K562 (cell line): Measurements from ENCODE around the gene NLRP12. TPM values are rescaled to one million over a fixed set of nuclear protein-coding genes. Genes with fewer than 3 reads are reported as not detected.

Source experiments
- DLX4 ChIP-seq: fragments of 250-450 bp; sonication (Bioruptor Pico); IDR thresholded peaks from 2 replicates; pipeline ENCODE4 v1.6.1; 2021; ENCODE audit warnings: mild to moderate bottlenecking
- EGR1 ChIP-seq: fragments of 450-650 bp; conservative IDR thresholded peaks from 2 replicates; pipeline ENCODE4 v1.6.1; 2017; ENCODE audit warnings: mild to moderate bottlenecking
- FOXJ2 ChIP-seq: fragments of 200-800 bp; sonication (Bioruptor generic); IDR thresholded peaks from 2 replicates; pipeline ENCODE4 v1.6.1; 2016; ENCODE audit warnings: missing genetic modification characterization, missing compliant biosample characterization
- HLTF ChIP-seq: fragments of 450-650 bp; IDR thresholded peaks from 2 replicates; pipeline ENCODE4 v1.6.1; 2016
- JUN ChIP-seq, 2 experiments: sonication (generic) in 1 of 2; formaldehyde crosslinking in 1 of 2; IDR thresholded peaks; 2 replicates each; pipeline versions ENCODE4 v1.6.1 to v1.8.0; 2012 to 2022; ENCODE audit warnings: borderline replicate concordance in 2 of 2, mild to moderate bottlenecking in 2 of 2, improper control_type of control experiment in 1 of 2, low read depth in 1 of 2, low read length in 1 of 2, missing genetic modification reagents in 1 of 2
- NR0B1 ChIP-seq: fragments of 450-650 bp; IDR thresholded peaks from one replicate; pipeline ENCODE4 v1.6.1; 2018; ENCODE audit warnings: mild to moderate bottlenecking, moderate library complexity; ENCODE audit not compliant: partially characterized antibody
- RREB1 ChIP-seq: fragments of 250-450 bp; sonication (Bioruptor Pico); IDR thresholded peaks from 2 replicates; pipeline ENCODE4 v1.4.0; 2020
- TCFL5 ChIP-seq: fragments of 250-450 bp; sonication (Bioruptor Pico); conservative IDR thresholded peaks from 2 replicates; pipeline ENCODE4 v1.6.1; 2021; ENCODE audit warnings: mild to moderate bottlenecking, moderate library complexity, matching md5 sums
- ZBED1 ChIP-seq: IDR thresholded peaks from 2 replicates; pipeline ENCODE4 v1.6.1; 2014
- ZBTB34 ChIP-seq: fragments of 250-450 bp; sonication (Bioruptor Pico); IDR thresholded peaks from 2 replicates; pipeline ENCODE4 v1.8.0; 2021; ENCODE audit warnings: mild to moderate bottlenecking, moderate library complexity
- ZBTB43 ChIP-seq: sonication (generic); formaldehyde crosslinking; IDR thresholded peaks from 2 replicates; pipeline ENCODE4 v1.8.0; 2023; ENCODE audit warnings: mild to moderate bottlenecking, missing genetic modification reagents
- ZNF124 ChIP-seq: sonication (generic); formaldehyde crosslinking; IDR thresholded peaks from 2 replicates; pipeline ENCODE4 v1.8.1; 2022; ENCODE audit warnings: missing genetic modification reagents
- ZNF280A ChIP-seq: fragments of 450-650 bp; IDR thresholded peaks from 2 replicates; pipeline ENCODE4 v1.6.1; 2018; ENCODE audit warnings: mild to moderate bottlenecking, low read depth; ENCODE audit not compliant: partially characterized antibody
- ZNF354B ChIP-seq: fragments of 250-450 bp; sonication (Bioruptor Pico); IDR thresholded peaks from 2 replicates; pipeline ENCODE4 v1.4.0; 2020
- ZNF77 ChIP-seq: fragments of 250-450 bp; sonication (Bioruptor Pico); IDR thresholded peaks from 2 replicates; pipeline ENCODE4 v1.5.0; 2020
- polyA plus RNA-seq, 8 experiments: library from polyadenylated mRNA; depleted of rRNA in 4 of 8; stranded (reverse) in 5 of 8; unstranded in 3 of 8; fragments of >200 nt; fragmentation: Nextera tagmentation in 2 of 8; fragmentation: Illumina TruSeq in 1 of 8; extraction: Ambion mirVana in 2 of 8; extraction: Trizol in 1 of 8; gene quantifications; 2 replicates each; pipeline versions ENCODE4 v1.2.1 to v1.2.3, GENCODE V29; 2011 to 2014; ENCODE audit warnings: inconsistent platforms in 1 of 8, missing spikeins in 1 of 8
- total RNA-seq, 7 experiments: library from RNA; depleted of rRNA in 6 of 7; stranded (reverse); fragments of >200 nt in 6 of 7; fragmentation: Illumina TruSeq in 2 of 7; extraction: Trizol in 2 of 7; gene quantifications; 2 replicates each; pipeline versions ENCODE4 v1.2.1 to v1.2.3, GENCODE V29; 2011 to 2021; ENCODE audit warnings: low replicate concordance in 1 of 7

The NLRP12 gene
- total and polyA plus RNA-seq, 9 of the 15 experiments (the other 6 are each of a cell fraction or from before 2014, with no cell fraction given): not detected

- TF ChIP-seq RREB1 (CRISPR knock-in tag) (no peak), TCFL5 (CRISPR knock-in tag) (no peak), ZNF124 (CRISPR knock-in tag) (no peak), NR0B1 (no peak), FOXJ2 (peak; percentile 100), ZNF354B (CRISPR knock-in tag) (no peak), ZNF77 (CRISPR knock-in tag) (no peak), EGR1 (peak; percentile 68), ZBED1 (no peak), ZBTB43 (no peak), JUN (IDR thresholded peaks at IDR 0.05; ENCODE audit: borderline replicate concordance, low read depth, low read length) (0 out of 2 replicates have a peak, but pooled peaks have one; percentile 9), JUN (CRISPR knock-in tag; IDR thresholded peaks at IDR 0.05; ENCODE audit: borderline replicate concordance) (no peak), ZBTB34 (CRISPR knock-in tag) (no peak), ZNF280A (no peak), DLX4 (CRISPR knock-in tag) (no peak), HLTF (no peak)
Observed at GRCh38 chr19:53867225-53868090, 43.3 kb upstream of the NLRP12 start, which contains the start of gene MYADM (continued).
